NT2/D1 (cell line): ENCODE results near the gene ZSCAN5A.
"Not testable (repeated sequence)": the region's sequence is repeated elsewhere in the genome, so short reads cannot be mapped to it uniquely, and the experiment has no call there.

ENCODE experiments used
- SUZ12 ChIP-seq: IDR thresholded peaks from 2 replicates; pipeline ENCODE4 v1.6.1; 2011; ENCODE audit not compliant: insufficient read length, insufficient read depth; ENCODE audit errors: extremely low read depth
- ZNF274 ChIP-seq: IDR thresholded peaks from 2 replicates; pipeline ENCODE4 v1.6.1; 2011; ENCODE audit warnings: mild to moderate bottlenecking, low read depth, low read length

GRCh38 chr19:56245764-56246163, 68.9 kb downstream of the ZSCAN5A start:
- TF ChIP-seq SUZ12, ZNF274: not testable (repeated sequence)
